ENCODE data around the gene FBF1.

Gene FBF1

DNA sequence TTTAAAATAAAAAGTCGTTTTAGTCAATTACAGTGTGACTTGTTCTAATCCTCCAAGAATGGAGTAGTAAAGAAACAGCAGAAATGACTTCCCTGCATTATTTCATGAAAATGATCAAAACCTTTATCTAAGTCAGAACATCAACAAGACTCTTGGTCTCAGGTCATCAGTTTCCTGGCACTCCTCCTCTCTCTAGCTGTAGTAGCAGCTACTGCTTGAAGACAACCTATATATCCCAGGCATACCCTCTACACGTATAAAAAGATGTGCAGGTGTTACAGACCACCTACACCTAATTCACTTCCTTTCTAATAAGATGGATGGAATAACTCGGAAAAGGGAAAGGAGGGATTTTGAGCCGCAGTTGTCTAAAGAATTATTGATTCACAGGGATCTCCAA is 1.6 kb upstream of the FBF1 start:
- Histone ChIP-seq H3K4me3 (ENCODE audit: low read depth in 1 of 2, low read length in 2 of 2) (no peak overlapping the region), H3K36me3 (ENCODE audit: insufficient read depth, low read length) (peaks cover 10% of the 10 kb centered on the region), H3K27ac (ENCODE audit: low read depth, low read length) (no peak overlapping the region), H3K4me1 (ENCODE audit: insufficient read depth, low read length) (peaks cover 6% of the 10 kb centered on the region), H3K9ac (ENCODE audit: low read length) (no peak overlapping the region), H3K27me3 (ENCODE audit: control insufficient read depth in 1 of 2, insufficient read depth in 2 of 2, low read length in 2 of 2) (no peaks in the 10 kb centered on the region), H3K9me3 (ENCODE audit: low read length) (no peaks in the 10 kb centered on the region)

DNA sequence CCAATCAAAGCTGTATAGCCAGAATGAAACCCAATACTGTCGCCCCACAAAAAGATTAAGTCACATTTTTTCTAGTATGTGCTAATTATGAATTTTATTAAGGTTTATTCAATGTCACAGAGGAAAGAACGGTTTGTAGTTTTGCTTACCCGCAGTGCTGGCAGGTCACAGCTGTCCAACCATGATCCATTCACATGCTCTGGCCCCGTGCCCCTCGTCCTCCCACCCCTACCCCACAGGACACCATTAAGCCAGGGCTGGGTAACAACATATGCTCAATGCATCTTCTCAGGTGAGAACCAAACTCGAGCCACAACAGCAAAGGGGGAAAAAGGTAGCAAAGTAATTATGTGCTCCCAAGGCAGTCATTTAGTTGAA is 589 bp upstream of the FBF1 start:
- H3K9ac ChIP-seq (ENCODE audit: low read length): no peak overlapping the region
- peak overlapping the region; percentile 53 for H3K27ac ChIP-seq (ENCODE audit: low read depth, low read length)
- H3K9me3 ChIP-seq (ENCODE audit: low read length): no peaks in the 10 kb centered on the region
- peak overlapping the region in 1 of 2 donors; percentile 38 for H3K4me3 ChIP-seq (ENCODE audit: low read depth in 1 of 2, low read length in 2 of 2)
- peaks cover 6% of the 10 kb centered on the region for H3K4me1 ChIP-seq (ENCODE audit: insufficient read depth, low read length)
- H3K27me3 ChIP-seq (ENCODE audit: control insufficient read depth in 1 of 2, insufficient read depth in 2 of 2, low read length in 2 of 2): no peaks in the 10 kb centered on the region
- peaks cover 8% of the 10 kb centered on the region for H3K36me3 ChIP-seq (ENCODE audit: insufficient read depth, low read length)

DNA sequence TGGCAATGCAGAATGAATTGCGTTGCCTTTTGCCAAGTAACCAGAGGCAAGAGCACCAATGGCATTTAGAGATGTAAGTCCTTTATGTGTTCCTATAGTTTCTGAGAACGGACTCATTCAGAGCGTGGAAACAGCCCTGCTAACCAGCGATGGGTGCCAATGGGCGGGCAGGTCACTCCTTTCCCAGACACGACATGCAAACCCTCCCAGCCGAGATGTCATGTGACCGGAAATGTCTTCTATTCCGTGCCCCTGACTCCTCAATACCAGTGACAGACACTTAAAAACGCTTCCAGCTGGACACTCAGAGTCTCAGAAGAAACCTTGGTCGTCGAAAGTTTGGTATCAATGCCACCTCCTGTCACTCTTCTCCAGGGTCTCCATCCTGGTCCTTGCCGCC is 3.2 kb downstream of the FBF1 start:
- Histone ChIP-seq H3K4me3 (ENCODE audit: low read depth in 1 of 2, low read length in 2 of 2) (no peak overlapping the region), H3K9ac (ENCODE audit: low read length) (no peak overlapping the region), H3K36me3 (ENCODE audit: insufficient read depth, low read length) (no peaks in the 10 kb centered on the region), H3K27ac (ENCODE audit: low read depth, low read length) (no peak overlapping the region), H3K27me3 (ENCODE audit: control insufficient read depth in 1 of 2, insufficient read depth in 2 of 2, low read length in 2 of 2) (no peaks in the 10 kb centered on the region), H3K9me3 (ENCODE audit: low read length) (no peaks in the 10 kb centered on the region), H3K4me1 (ENCODE audit: insufficient read depth, low read length) (peaks cover 6% of the 10 kb centered on the region)

DNA sequence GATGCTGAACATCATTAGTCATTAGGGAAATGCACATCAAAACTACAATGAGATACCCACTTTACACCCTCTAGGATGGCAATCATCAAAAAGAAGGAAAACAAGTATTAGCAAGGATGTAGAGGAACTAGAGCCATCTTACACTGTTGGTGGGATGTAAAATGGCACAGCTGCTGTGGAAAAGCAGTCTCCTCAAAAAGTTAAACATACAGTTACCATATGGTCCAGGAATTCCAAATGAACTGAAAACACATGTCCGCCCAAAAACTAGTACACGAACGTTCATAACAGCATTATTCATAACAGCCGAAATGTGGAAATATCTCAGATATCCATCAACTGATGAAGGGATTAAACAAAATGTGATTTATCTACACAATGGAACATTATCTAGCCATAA is 7.0 kb downstream of the FBF1 start:
- Histone ChIP-seq H3K27ac (ENCODE audit: low read depth, low read length) (no peak overlapping the region), H3K36me3 (ENCODE audit: insufficient read depth, low read length) (no peaks in the 10 kb centered on the region), H3K4me1 (ENCODE audit: insufficient read depth, low read length) (no peaks in the 10 kb centered on the region)

DNA sequence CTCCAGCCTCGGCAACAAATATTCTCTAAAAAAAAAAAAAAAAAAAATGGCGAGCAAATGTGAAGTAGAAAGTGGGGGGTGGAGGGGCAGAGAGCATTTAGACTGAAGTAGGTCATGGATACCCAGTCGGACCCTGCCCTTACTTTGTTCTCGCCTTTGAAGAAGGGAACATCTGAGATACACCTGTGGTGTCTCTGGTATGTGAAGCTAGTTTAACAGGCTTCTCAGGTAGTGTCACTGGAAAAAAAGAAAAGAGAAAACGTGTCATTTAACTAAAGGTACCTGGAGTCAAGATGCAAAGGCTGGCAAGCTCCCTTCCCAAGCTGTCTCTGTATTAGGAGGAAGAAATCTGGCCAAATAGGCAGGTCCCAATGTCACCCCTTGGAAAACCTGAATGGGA is 8.0 kb downstream of the FBF1 start:
- H3K36me3 ChIP-seq (ENCODE audit: insufficient read depth, low read length): no peaks in the 10 kb centered on the region
- H3K27me3 ChIP-seq (ENCODE audit: control insufficient read depth in 1 of 2, insufficient read depth in 2 of 2, low read length in 2 of 2): no peaks in the 10 kb centered on the region
- no peak overlapping the region for H3K9ac ChIP-seq (ENCODE audit: low read length)
- no peak overlapping the region for H3K27ac ChIP-seq (ENCODE audit: low read depth, low read length)
- H3K4me3 ChIP-seq (ENCODE audit: low read depth in 1 of 2, low read length in 2 of 2): no peak overlapping the region
- no peaks in the 10 kb centered on the region for H3K9me3 ChIP-seq (ENCODE audit: low read length)
- H3K4me1 ChIP-seq (ENCODE audit: insufficient read depth, low read length): no peaks in the 10 kb centered on the region

More for the DNA sequence above, 7.0 kb downstream of the FBF1 start:
- no peaks in the 10 kb centered on the region for H3K27me3 ChIP-seq (ENCODE audit: control insufficient read depth in 1 of 2, insufficient read depth in 2 of 2, low read length in 2 of 2)
- no peak overlapping the region for H3K4me3 ChIP-seq (ENCODE audit: low read depth in 1 of 2, low read length in 2 of 2)
- H3K9me3 ChIP-seq (ENCODE audit: low read length): no peaks in the 10 kb centered on the region
- no peak overlapping the region for H3K9ac ChIP-seq (ENCODE audit: low read length)

DNA sequence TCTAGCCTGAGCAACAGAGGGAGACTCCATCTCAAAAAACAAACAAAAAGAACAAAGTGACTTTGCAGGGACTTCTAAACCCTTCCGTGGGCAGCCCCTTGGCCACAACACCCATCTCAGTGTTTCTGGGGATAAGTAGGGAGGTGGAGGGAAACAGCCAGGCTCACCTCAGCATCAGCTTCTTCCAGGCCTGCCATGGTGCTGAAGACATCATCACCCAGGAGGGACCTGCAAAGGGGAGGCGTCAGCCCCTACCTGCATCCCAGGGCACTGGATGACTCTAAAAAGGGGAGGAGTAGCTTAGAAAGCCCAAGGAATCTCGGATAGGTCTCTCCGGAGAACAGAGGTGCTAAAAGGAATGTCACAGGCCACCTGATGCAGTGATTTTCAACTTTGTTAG is 9.8 kb downstream of the FBF1 start:
- no peaks in the 10 kb centered on the region for H3K27me3 ChIP-seq (ENCODE audit: control insufficient read depth in 1 of 2, insufficient read depth in 2 of 2, low read length in 2 of 2)
- no peaks in the 10 kb centered on the region for H3K36me3 ChIP-seq (ENCODE audit: insufficient read depth, low read length)
- no peak overlapping the region for H3K4me3 ChIP-seq (ENCODE audit: low read depth in 1 of 2, low read length in 2 of 2)
- no peak overlapping the region for H3K9ac ChIP-seq (ENCODE audit: low read length)
- H3K9me3 ChIP-seq (ENCODE audit: low read length): no peaks in the 10 kb centered on the region
- no peaks in the 10 kb centered on the region for H3K4me1 ChIP-seq (ENCODE audit: insufficient read depth, low read length)
- no peak overlapping the region for H3K27ac ChIP-seq (ENCODE audit: low read depth, low read length)

DNA sequence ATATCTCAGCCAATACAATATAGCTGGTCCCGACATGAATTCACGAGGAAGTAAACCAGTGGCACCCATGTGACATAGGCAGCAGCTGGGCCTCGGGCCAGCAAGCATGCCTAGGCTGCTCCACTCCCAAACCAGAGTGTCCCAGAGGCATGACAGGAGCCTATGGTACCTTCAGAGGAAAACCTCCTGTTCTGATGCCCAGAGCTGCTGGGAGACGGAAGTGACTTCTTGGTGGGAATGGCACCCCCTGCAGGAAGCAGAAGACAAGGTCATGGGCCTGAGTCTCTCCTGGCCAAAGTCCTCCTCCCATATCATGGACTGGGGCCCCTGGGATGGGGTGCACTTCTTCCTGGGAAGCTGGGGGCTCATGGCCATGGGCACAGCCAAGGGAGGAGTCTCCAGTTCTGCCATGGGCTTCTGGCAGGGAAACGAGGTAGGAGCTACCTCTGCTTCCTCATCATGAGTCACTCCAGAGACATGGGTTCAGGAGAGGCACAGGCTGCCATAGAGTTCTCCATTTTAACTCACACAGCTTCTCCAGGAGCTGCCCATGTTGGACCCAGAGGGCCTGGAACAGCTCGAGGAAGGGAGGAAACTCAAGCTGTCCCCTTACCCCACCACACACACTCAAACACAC is 13.4 kb downstream of the FBF1 start:
- no peaks in the 10 kb centered on the region for H3K27me3 ChIP-seq (ENCODE audit: control insufficient read depth in 1 of 2, insufficient read depth in 2 of 2, low read length in 2 of 2)
- H3K36me3 ChIP-seq (ENCODE audit: insufficient read depth, low read length): no peaks in the 10 kb centered on the region
- H3K4me1 ChIP-seq (ENCODE audit: insufficient read depth, low read length): no peaks in the 10 kb centered on the region
- no peaks in the 10 kb centered on the region for H3K9me3 ChIP-seq (ENCODE audit: low read length)
- no peak overlapping the region for H3K9ac ChIP-seq (ENCODE audit: low read length)
- H3K27ac ChIP-seq (ENCODE audit: low read depth, low read length): no peak overlapping the region
- H3K4me3 ChIP-seq (ENCODE audit: low read depth in 1 of 2, low read length in 2 of 2): no peak overlapping the region

DNA sequence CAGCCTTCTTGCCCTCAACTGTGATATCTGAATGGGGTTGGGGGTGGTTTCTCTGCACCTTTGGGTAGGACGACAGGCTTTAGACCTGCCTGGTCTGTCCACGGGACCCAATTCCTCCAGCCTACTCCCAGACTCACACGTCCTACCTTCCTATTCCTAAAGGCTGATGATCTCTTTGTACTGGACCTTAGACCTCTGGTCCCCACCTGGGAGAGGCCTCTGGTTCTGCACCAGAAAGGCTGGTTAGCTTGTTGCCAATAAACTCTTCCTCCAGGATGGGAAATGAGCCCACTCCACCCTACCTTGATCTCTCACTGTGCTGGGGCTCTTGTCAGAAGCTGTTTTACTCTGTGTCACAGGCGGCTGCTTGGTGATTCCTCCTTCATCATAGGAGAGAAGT is 14.4 kb downstream of the FBF1 start:
- Histone ChIP-seq H3K27me3 (ENCODE audit: control insufficient read depth in 1 of 2, insufficient read depth in 2 of 2, low read length in 2 of 2) (no peaks in the 10 kb centered on the region), H3K27ac (ENCODE audit: low read depth, low read length) (no peak overlapping the region), H3K4me1 (ENCODE audit: insufficient read depth, low read length) (no peaks in the 10 kb centered on the region), H3K4me3 (ENCODE audit: low read depth in 1 of 2, low read length in 2 of 2) (no peak overlapping the region), H3K36me3 (ENCODE audit: insufficient read depth, low read length) (no peaks in the 10 kb centered on the region), H3K9me3 (ENCODE audit: low read length) (no peaks in the 10 kb centered on the region), H3K9ac (ENCODE audit: low read length) (no peak overlapping the region)

DNA sequence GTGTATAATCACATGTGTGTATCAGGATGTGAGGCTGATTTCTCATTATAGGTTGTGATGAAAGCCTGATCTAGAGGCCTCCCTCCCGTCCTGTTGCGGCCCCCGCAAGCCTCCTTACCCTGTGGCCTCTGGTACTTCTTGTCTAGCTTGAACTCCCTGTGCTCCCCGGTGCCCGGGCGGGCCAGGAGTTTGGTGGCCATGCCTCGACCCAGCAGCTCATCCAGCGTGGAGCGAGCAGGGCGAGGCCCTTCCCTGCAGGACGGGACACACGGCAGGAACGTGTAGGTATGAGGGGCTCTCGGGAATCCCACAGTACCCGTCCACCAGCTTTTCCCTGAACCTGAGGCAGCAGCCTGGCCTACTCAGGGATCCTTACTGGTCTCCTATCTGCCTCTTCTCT is 14.9 kb downstream of the FBF1 start:
- H3K27ac ChIP-seq (ENCODE audit: low read depth, low read length): no peak overlapping the region
- H3K4me3 ChIP-seq (ENCODE audit: low read depth in 1 of 2, low read length in 2 of 2): no peak overlapping the region
- no peaks in the 10 kb centered on the region for H3K4me1 ChIP-seq (ENCODE audit: insufficient read depth, low read length)
- no peaks in the 10 kb centered on the region for H3K27me3 ChIP-seq (ENCODE audit: control insufficient read depth in 1 of 2, insufficient read depth in 2 of 2, low read length in 2 of 2)
- H3K36me3 ChIP-seq (ENCODE audit: insufficient read depth, low read length): no peaks in the 10 kb centered on the region
- H3K9ac ChIP-seq (ENCODE audit: low read length): no peak overlapping the region
- no peaks in the 10 kb centered on the region for H3K9me3 ChIP-seq (ENCODE audit: low read length)

DNA sequence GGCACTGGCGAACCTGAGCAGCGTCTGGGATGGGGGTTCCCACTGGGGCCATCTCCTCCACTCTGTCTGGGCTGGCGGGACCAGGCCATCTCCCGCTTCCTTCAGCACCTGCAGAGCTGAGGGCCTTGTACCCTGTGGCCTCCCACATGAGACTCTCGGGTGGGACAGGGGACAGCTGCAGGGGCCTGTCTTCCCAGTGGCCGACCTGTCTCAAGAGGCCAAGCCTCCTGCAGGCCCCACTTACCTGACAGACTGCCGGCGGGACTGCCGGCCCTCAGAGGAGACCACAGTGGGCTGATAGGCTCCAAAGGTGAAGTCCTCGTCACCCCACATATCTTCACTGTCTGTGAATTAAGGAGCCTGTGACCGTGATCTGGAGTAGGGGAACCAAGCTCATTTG is 15.7 kb downstream of the FBF1 start:
- Histone ChIP-seq H3K4me3 (ENCODE audit: low read depth in 1 of 2, low read length in 2 of 2) (no peak overlapping the region), H3K27me3 (ENCODE audit: control insufficient read depth in 1 of 2, insufficient read depth in 2 of 2, low read length in 2 of 2) (no peaks in the 10 kb centered on the region), H3K27ac (ENCODE audit: low read depth, low read length) (no peak overlapping the region), H3K4me1 (ENCODE audit: insufficient read depth, low read length) (no peaks in the 10 kb centered on the region), H3K9ac (ENCODE audit: low read length) (no peak overlapping the region), H3K9me3 (ENCODE audit: low read length) (no peaks in the 10 kb centered on the region), H3K36me3 (ENCODE audit: insufficient read depth, low read length) (no peaks in the 10 kb centered on the region)

DNA sequence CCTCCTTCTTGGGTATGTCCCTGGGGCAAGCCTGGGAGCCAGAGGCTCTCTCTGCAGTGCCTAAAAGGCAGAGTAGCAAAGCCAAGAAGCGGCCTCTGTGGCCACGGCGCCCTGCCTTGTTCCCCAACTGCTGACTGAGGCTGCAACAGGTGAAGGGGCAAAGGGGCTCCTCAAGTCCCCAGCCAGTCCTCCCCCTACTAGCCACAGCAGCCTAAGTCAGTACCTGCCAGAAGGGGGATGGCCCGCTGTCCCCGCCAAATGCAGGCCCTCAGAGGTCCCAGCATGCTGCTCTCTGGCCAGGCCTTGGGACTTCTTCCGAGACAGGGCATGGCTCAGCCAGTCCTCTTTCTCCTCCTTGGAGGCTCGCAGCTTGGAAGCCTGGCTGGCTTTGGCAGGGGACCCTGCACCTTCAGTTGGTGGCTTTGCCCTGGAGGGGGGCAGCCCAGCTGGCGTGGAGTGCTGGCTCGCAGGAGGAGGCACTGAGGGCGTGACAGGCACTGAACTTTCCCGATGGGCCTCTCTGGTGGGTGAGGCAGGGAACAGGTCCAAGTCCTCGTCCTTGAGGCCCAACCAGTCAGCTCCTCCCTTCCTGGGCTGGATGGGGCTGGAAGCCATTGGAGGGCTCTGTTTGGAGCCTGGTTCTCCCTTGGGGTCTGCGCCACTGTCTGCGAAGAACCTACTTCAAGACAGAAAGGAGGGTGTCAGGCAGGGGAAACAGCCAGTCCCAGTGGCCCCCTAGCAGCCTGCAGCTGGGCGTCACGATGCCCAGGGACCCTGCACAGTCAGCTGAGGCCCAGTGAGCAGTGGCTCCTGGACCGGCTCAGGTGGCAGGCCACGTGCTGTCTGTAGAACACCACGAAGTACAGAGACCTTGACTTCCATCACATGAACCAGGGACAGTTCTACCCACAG is 17.6 kb downstream of the FBF1 start:
- Histone ChIP-seq H3K9ac (ENCODE audit: low read length) (no peak overlapping the region), H3K27ac (ENCODE audit: low read depth, low read length) (no peak overlapping the region), H3K4me1 (ENCODE audit: insufficient read depth, low read length) (no peaks in the 10 kb centered on the region), H3K27me3 (ENCODE audit: control insufficient read depth in 1 of 2, insufficient read depth in 2 of 2, low read length in 2 of 2) (no peaks in the 10 kb centered on the region), H3K36me3 (ENCODE audit: insufficient read depth, low read length) (no peaks in the 10 kb centered on the region), H3K9me3 (ENCODE audit: low read length) (no peaks in the 10 kb centered on the region), H3K4me3 (ENCODE audit: low read depth in 1 of 2, low read length in 2 of 2) (no peak overlapping the region)

Data from muscle layer of colon (tissue), 2 donors.